Measurements from ENCODE around the gene WDR88.
A peak's percentile ranks its signal among the peaks of the same experiment; 100 is the strongest.
"Not testable (repeated sequence)": the region's sequence is repeated elsewhere in the genome, so short reads cannot be mapped to it uniquely, and the experiment has no call there.

WDR88 gene

GRCh38 chr19:33212436-33213172 is 80.7 kb downstream of the WDR88 start:
- DNase-seq (ENCODE audit: low read depth), result no peak

- peak; percentile 58 for DNase-seq (ENCODE audit: low read depth)
Measured at GRCh38 chr19:33214596-33214995, 82.7 kb downstream of the WDR88 start.

GRCh38 chr19:33215438-33216197 is 83.7 kb downstream of the WDR88 start:
- DNase-seq (ENCODE audit: low read depth), result no peak

GRCh38 chr19:33216198-33216830 is 84.4 kb downstream of the WDR88 start:
- DNase-seq (ENCODE audit: low read depth), result no peak

- no peak for DNase-seq (ENCODE audit: low read depth)
Measured at GRCh38 chr19:33217881-33218280, 86.0 kb downstream of the WDR88 start.

DNA sequence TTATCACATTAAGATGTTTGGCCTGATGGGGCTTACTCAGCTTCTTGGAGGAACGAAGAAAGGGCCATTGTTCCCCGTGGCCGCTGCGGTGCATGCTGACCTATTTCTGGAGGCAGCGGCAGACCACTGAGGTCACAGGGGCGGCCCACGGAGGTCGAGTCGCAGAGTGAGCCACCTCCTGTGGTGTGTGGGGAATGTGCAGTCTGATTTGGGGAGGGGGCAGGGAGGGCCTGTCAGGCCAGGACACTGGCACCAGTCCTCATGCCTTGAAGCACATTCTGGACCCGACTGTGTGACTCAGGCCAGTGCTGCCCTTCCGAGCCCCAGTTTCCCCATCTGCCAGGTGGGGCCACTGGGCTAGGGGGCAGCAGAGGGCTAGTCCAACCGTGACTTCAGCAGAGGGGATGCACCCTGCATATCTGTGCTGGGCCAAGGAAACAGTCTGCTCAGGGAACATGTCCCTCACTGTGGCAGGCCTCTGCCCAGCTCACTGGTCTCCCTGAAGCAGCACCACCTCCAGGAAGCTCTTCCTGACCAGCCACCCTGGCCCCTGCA is 87.4 kb downstream of the WDR88 start:
- peak; percentile 21 for DNase-seq (ENCODE audit: low read depth)

DNA sequence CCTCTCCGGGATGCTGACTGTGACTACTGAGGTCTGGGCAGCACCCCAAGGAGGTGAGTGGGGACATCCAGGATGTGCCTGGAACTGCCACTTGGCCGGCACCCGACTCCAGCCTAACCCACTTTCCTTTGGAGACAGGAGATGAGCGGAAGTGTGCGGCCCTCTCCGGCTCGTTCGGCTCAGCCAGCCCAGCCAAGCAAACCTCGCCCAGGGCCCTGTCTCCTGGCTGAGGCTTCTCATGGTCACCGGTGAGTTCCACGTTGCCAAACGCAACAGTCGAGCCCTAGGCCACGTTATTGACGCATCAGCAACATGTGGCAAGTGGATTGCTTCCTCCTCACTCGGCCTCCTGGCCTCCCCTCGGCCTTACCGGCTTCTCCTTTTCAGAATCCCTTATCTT is 88.2 kb downstream of the WDR88 start:
- no peak for DNase-seq (ENCODE audit: low read depth)

DNA sequence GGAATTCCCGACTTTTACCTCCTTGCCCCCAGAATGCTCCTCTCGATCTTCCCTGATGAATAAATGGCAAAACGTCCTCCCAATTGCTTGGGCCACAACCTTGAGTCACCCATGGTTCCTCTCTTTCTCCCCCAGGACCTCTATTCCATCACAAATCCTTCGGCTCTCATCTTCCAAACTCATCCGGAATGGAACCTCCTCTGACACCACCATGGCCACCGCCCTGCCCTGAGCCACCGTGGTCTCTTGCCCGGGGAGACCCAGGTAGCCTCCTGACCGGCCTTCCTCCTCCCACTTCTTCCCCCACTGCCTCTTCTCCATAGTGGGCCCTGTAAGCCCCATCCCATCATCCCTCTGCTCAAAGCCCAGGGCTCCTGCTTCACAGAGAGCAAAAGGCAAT is 88.8 kb downstream of the WDR88 start:
- DNase-seq (ENCODE audit: low read depth), result no peak

- peak; percentile 23 for DNase-seq (ENCODE audit: low read depth)
Measured at GRCh38 chr19:33221638-33222037, 89.7 kb downstream of the WDR88 start.

DNA sequence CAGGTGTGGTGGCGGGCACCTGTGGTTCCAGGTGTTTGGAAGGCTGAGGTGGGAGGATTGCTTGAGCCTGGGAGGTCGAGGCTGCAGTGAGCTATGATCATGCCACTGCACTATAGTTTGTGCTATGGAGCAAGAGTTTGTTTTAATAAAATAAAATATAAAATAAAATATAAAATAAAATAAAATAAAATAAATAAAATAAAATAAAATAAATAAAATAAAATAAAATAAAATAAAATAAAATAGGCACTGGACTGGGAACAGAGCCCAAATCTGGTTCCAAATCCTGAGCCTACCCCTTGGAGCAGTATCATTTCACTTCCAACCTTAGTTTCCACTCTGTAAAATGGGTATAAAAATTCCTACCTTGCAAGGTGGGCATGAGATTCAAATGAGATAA is 90.3 kb downstream of the WDR88 start:
- DNase-seq (ENCODE audit: low read depth), result not testable (repeated sequence)

GRCh38 chr19:33224694-33225457 is 93.0 kb downstream of the WDR88 start:
- DNase-seq (ENCODE audit: low read depth), result no peak

Measured in iris pigment epithelial cell (primary cell).